Fibroblast of peridontal ligament (primary cell): ENCODE results near the gene DYNLRB2.

Experiments used
- DNase-seq: peaks from one replicate; pipeline ENCODE4 v3.0.0-alpha.2; 2010; ENCODE audit errors: extremely low read depth

DYNLRB2 gene

GRCh38 chr16:80540516-80541305 lies at the start of gene DYNLRB2:
DYNLRB2 (plus strand) TSS chr16:80540993; CDS start chr16:80541077, 84 bp downstream.
- DNase-seq: peak; percentile 91

- no peak for DNase-seq
Measured at GRCh38 chr16:80500116-80500859, 40.5 kb upstream of the DYNLRB2 start.

GRCh38 chr16:80500961-80501525 lies 39.8 kb upstream of the DYNLRB2 start:
- DNase-seq: no peak

- DNase-seq: no peak
Measured at GRCh38 chr16:80503107-80503506, 37.7 kb upstream of the DYNLRB2 start.

DNA sequence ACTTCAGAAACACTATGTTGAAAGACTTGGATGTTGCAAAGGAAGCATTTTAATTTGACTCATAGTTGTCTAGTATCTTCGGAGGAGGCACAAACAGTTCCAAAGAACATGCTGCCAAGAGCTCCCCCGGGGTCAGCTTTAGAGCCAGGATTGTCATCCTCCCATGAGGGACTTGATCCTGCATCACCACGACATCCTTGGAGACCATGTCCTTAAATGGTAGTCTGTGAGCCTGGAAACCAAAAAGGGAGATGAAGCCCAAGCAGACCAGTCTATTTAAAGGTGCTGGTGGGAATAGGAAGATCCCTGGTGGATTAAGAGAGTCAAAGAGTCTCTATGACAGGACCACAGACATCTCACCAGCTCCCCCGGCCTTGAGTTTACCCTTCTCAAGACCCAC lies 33.3 kb upstream of the DYNLRB2 start:
- no peak for DNase-seq

DNA sequence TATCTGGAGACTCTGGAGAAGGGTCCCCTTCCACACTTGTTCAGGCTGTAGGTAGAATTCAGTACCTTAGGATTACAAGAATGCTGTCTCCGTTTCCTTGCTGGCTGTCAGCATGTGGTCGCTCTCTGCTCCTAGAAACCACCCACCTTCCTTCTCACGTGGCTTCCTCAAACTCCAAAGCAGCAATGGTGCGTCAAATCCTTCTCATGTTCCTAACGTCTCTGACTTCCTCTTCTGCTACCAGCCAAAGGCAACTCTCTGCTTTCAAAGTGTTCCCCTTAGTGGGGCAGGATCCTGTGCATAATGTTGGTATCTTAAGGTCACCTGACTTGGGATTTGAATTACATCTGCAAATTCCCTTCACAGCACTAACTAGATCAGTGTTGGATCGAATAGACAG lies 30.9 kb upstream of the DYNLRB2 start:
- DNase-seq: no peak

DNA sequence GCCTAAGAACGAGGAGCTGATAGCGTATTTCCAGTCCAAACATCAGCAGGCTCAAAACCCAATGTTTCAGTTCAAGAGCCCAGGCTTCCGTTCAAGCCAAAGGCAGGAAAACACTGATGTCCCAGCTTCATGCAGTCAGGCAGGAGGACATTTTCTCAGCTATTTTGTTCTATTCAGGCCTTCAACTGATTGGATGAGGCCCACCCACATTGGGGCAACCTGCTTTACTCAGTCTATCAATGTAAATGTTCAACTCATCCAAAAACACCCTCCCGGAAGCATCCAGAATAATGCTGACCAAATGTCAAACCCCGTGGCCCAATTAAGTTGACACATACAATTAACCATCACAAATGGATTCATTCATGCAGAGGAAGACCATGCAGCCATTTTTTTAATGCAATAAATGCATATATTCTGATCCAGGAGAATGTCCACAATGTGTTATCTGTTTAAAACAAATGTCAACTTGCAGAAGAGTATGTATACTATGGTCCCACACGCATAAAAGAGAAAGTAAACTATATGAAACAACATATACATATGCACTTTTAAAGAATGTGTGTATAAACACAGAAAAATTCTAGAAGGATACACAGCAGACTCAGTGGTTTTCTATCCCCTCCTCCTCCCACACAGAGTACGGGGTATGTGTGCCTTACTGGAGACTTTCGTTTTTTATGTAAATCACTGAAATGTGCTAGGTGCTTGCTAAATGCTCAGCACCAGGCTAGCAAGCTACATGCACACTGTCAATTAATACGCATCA lies 28.8 kb upstream of the DYNLRB2 start:
- DNase-seq: no peak

DNA sequence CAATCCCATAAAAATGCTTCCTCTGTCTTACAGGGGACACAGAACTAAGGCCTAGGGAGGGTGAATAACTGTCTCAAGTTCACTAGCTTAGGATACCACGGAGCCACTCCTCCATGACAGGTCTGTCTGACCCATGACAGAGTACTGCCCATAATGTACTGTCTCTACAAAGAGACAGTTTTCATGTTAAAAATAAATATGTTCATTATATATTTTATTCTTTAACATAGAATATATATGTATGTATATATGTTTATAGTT lies 28.3 kb upstream of the DYNLRB2 start:
- no peak for DNase-seq

- DNase-seq: no peak
Measured at GRCh38 chr16:80515374-80515773, 25.4 kb upstream of the DYNLRB2 start.

DNA sequence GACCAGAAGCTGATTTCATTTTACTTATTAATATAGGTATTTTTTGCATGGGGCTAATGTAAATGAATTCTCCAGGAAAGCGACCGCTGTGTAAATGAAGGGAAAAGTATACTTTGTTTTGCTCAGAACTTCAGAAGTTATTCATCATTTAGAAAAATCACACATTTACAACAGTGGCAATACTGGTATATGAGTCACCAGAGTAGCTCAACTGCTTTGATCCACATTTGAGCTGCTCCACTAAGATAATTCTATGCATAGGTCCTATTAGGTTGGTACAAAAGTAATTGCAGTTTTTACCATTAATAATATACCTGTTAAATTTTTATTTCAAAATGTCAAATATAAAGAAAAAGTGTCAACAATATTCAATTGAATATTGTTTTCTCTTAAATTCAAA lies 22.9 kb upstream of the DYNLRB2 start:
- DNase-seq: no peak

DNA sequence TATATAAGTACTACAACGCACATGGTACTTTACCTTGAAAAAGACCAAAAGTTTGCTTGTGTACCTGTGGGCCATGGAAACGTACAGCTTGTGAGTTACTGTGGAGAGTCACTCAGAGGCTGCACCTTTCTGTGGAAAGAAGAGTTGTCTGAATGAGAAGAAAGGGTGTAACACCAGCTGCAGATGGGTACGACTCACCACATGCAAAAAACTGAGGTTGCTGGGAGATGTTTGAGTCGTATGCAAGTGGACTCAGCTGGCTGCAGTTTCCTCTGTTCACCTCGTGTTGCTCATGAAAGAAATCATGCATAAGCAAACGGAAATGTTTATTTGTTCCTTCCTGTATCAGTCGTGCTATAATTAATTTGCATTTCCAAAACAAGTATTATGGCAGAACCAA lies 22.4 kb upstream of the DYNLRB2 start:
- no peak for DNase-seq

GRCh38 chr16:80519189-80519588 lies 21.6 kb upstream of the DYNLRB2 start:
- no peak for DNase-seq

DNA sequence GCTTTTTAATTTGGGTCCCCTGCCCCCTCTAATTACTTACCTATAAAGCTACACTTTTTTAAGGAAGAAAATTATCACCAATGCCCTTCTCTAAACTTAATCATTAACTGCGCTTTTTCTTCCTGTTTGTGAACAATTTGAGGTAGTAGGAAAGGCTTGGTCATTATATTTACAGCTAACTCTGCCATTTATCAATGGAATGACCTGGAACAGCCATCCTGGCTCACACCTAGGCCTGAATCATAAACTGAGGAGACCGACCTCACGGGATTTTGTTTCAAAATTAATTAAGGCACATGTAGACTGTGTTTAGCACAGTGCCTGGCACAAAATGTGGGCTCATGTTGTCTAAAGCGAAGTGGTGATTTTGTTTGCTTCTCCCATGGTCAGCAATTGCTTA lies 15.4 kb upstream of the DYNLRB2 start:
- no peak for DNase-seq

DNA sequence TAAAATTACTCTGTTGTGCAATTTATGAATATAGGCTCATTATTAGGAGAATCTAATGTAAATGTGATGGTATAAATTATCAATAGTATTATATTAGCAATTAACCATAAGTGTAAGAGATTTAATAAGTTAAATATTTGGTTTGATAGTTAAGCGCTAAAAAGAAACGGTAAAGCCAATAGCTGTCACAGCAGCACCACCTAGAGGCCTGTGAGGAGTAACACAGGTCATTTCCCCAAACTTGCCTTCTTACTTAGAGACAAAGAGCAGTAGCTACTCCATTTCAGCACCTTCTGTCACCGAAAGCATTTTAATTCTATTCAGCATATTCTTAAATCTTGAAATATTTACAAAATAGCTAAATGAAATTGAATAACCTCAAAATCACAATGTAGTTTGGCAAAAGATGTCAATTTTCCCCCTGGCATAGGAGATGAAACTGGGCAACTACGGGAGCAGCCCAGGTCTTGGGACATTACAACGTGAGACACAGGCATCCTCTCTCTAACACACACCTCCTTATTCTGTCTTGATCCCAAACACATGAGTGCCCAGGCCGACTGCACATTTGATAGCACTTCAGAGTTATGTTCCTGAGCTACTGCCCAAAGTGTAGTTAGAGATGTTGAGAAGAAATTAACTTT lies 14.3 kb upstream of the DYNLRB2 start:
- peak; percentile 77 for DNase-seq

DNA sequence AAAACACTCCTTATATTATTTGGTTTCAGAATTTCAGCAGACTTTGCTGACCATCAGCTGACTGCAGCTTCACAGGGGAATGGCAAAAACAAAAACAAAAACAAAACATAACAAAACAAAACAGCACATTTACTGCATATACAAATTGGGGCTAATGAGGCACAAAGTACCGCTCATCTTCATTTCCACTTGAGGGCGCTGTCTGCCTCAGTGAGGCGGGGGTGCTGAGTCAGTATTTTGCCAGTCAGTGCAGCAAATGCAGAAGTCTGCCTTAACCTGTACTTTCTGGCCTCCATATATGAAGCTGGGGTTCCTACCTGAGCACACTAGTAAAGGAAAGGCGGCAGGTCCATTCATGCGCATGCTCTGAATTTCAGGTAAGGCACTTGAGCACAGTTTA lies 13.5 kb upstream of the DYNLRB2 start:
- peak; percentile 18 for DNase-seq

DNA sequence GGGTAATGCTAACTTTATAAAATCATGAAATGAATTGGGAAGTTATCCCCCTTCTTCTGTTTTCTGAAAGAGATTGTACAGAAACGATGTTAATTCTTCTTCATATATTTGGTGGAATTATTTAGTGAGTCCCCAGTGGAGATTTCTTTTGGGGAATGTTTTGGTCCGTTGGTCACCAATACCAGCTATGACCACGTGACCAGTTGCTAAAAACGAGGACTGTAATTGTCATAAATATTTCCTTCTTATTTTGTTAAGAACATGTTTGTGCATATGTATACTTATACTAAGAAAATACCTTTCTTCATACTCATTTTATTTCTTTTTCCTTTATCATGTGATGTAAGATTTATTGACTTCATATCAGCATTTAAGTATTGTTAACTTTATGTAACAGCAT lies 10.3 kb upstream of the DYNLRB2 start:
- DNase-seq: no peak

DNA sequence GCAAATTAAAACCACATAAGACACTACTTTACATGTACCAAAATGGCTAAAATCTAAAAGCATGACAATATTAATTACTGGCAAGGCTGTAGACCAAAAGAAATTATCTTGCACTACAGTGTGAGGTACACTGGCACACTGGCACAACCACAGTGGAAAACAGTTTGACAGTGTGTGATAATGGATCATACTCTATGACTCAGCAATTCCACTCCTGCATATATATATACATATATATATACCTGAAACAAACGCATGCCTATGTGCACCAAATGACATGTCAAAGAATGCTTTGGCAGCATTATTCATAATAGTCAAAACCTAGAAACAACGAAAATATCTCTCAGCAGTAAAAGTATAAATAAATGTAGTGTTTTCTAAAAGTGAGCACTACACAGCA lies 4.6 kb upstream of the DYNLRB2 start:
- DNase-seq: no peak

DNA sequence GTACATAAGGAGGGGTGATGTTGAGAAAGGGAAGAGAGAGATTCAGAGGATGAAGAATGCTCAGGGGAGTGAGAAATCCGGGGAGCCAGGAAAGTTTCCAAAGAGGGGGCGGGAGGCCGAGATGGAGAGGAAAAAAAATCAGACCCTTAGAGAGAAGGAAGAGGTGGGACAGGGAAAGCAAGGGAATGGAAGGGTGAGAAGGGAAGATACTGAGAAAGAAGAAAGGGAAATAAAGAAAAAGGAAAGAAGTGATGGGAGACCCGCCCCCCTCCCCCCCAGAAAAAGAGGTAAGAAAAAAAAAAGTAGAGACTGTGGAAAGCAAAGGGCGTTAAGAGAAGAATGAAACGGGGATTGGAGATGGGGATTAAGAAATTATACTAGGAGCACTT lies 507 bp downstream of the DYNLRB2 start:
- no peak for DNase-seq

- no peak for DNase-seq
Measured at GRCh38 chr16:80543162-80543561, 2.4 kb downstream of the DYNLRB2 start.

GRCh38 chr16:80544326-80544725 lies 3.5 kb downstream of the DYNLRB2 start:
- no peak for DNase-seq

- no peak for DNase-seq
Measured at GRCh38 chr16:80546249-80546648, 5.5 kb downstream of the DYNLRB2 start.

GRCh38 chr16:80547145-80547544 lies 6.4 kb downstream of the DYNLRB2 start:
- no peak for DNase-seq
